Sciatic nerve (tissue), 2 donors: Measurements from ENCODE around the gene PCYOX1L. TPM values are rescaled to one million over a fixed set of nuclear protein-coding genes. Genes with fewer than 3 reads are reported as not detected.

Experiments used
- ATAC-seq: fragments of 200-7000 bp; cut with Tn5 transposase; one replicate; pipeline ENCODE4 v1.9.1; 2020; ENCODE audit warnings: mild to moderate bottlenecking, moderate library complexity
- DNase-seq: peaks from one replicate; pipeline ENCODE4 v3.0.0-alpha.2; 2020; ENCODE audit warnings: low spot score
- intact Hi-C: fragments of 100-400 bp; cut with DNase I; formaldehyde crosslinking; loops from one replicate; pipeline ENCODE4 v1.14.2; 2022
- total RNA-seq: library from RNA; stranded (reverse); fragmentation: NEBNext Ultra II Directional; extraction: Animal tissue kit (Norgen Biotek cat#: 25700); gene quantifications from one replicate; pipeline ENCODE4 v1.2.1, GENCODE V29; 2021
- donor health status: DM: no; HTN: no; CAD: no.
- donor health status: DM: no; HTN: no; CAD: no.

Gene PCYOX1L, protein sequence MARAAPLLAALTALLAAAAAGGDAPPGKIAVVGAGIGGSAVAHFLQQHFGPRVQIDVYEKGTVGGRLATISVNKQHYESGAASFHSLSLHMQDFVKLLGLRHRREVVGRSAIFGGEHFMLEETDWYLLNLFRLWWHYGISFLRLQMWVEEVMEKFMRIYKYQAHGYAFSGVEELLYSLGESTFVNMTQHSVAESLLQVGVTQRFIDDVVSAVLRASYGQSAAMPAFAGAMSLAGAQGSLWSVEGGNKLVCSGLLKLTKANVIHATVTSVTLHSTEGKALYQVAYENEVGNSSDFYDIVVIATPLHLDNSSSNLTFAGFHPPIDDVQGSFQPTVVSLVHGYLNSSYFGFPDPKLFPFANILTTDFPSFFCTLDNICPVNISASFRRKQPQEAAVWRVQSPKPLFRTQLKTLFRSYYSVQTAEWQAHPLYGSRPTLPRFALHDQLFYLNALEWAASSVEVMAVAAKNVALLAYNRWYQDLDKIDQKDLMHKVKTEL
- 10.8 TPM for total RNA-seq

DNA sequence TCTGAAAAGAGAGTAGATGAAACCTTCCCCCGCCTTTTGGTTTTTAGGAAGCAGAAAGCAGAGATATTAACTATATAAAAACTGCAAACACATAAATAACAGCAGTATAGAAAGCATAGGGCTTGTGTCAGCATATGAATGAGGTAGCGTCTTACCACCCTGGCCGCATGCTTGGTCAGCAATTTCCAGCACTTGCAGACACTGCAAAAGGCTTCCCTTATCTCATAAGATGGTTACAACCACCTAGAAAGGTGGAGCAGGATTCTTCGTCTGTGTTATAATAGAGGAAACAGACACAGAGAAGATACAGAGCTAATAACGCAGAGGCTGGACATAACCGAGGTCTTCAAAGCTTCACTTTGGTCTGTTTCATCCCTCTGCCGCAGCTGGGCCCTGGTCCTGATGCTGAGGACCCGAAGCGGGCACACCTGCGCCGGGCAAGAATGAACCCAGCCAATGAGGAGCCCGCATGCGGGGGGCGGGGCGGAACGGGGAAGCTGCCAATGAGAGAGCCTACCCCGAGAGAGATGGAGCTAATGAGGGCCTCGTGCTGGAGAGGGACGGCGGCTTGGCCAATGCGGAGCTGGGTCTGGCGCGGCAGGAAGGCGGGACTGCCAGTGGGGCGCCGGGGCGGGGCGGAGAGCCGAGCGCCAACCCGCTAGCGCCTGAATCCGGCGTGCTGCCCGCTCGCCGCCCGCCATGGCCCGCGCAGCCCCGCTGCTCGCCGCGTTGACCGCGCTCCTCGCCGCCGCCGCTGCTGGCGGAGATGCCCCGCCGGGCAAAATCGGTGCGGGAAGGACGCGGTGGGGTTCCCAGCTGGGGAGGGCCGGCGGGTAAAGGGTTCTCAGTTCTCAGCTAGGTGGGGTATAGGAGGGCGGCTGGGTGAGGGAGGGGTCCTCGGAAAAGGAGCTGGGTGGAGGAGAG lies at the start of gene PCYOX1L:
Gene PCYOX1L, plus strand, starts transcription at position 677 of the 924 bp plus-strand sequence. Its CDS starts 23 bp downstream, at position 700.
- peak; percentile 96 for DNase-seq
- ATAC-seq, result peak; percentile 99
- intact Hi-C loops, result no loop called here

DNA sequence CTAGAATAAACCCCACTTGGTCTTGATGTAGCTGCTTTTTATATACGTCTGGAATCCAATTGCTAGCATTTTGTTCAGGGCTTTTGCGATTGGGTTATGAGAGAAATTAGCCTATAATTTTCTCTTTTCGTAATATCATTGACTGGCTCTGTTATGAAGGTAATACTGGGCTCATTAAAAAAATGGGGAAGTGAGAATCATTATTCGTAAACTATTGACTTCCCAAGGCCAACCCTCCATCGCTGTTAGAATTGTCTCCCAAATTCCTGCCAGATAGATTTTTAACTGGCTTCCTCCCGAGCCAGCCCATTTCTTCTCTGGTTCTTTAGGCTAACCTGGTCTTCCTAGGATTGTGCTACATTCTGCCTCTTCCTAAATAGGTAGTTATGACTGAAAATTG lies 48.5 kb upstream of the PCYOX1L start:
- no peak for ATAC-seq
- intact Hi-C loops, result no loop called here

DNA sequence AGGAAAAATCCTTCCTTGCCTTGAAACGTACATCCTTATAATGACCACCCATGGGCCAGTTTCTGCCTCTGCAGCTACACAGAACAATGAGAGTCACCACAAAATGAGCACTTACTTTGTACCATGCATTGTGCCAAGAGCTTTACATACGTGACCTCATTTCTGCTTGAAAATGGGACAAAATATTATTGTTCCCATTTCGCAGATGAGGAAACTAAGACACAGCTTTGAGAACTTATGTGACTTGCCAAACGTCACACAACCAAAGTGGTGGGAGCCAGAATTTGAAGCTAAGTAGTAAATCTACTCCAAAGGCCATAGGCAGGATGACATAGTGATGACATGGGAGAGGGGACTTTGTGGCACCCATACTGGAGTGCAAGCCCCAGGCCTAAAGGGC lies 47.4 kb upstream of the PCYOX1L start:
- intact Hi-C loops, result no loop called here
- ATAC-seq, result no peak

More for the DNA sequence above, 48.5 kb upstream of the PCYOX1L start:
- DNase-seq, result no peak

DNA sequence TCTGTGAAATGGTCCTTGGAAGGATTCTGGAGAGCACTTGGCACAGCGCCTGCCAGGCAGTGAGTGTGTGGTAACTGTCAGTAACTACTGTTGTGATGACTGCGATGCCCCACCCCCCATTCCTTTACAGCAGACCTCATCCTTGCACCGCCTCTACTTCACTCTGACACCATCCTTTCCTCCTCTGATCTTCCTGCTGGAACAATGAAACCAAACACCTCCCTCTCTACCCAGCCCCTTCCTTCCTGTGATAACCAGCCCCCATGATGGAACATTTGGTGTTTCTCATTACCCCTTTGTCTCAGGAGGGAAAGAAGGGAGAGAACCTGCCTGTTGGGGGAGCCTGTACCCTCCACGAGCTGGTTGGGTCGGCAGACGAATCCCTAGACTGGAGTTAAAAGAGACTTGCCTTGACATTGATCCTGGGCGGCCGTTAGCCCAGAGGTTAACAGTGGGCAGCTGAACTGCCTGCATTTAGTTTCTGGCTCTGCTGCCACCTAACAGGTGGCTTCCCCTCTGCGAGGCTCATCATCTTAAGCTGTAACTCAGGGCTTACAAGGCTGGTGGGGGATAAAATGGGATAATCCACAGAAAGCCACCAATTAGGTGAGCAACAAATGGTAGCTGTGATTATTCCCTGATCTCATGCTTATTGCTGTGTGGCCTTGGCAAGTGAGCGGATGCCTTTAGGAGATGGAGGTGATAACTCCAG lies 46.7 kb upstream of the PCYOX1L start:
- peak; percentile 34 for ATAC-seq
- intact Hi-C loops, result no loop called here
- no peak for DNase-seq

More for the DNA sequence above, 47.4 kb upstream of the PCYOX1L start:
- DNase-seq, result no peak

DNA sequence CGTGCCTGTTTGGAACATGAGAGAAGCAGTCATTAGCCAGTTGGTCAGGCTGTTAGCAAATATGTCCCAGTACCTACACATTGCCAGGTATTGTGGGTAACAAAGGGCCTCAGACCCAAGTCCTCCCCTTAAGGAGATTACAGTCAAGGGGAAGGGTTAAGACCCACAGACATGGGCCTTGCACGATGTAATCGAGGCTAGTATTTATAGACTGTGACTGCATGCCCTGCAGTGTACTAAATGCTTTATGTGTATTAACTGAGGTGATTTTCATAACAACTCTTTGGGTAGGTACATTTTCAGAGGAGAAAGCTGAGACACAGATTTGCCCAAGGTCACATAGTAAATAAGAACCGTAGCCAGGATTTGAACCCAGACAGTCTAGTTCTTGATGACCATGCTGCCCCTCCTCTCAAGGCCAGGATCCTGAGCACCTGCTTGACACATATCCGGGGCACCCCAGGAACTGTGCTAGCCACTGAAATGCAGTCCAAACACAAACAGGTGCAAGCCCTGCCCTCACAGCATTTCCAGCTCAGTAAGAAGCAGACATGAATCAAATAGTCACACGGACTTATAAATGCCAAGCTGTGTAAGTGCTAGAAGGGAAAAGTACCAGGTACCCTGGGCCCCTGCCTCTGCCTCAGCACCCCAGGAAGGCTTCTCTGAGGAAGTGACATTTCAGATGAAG lies 44.5 kb upstream of the PCYOX1L start:
- intact Hi-C loops, result no loop called here
- DNase-seq (no peak), ATAC-seq (no peak)

DNA sequence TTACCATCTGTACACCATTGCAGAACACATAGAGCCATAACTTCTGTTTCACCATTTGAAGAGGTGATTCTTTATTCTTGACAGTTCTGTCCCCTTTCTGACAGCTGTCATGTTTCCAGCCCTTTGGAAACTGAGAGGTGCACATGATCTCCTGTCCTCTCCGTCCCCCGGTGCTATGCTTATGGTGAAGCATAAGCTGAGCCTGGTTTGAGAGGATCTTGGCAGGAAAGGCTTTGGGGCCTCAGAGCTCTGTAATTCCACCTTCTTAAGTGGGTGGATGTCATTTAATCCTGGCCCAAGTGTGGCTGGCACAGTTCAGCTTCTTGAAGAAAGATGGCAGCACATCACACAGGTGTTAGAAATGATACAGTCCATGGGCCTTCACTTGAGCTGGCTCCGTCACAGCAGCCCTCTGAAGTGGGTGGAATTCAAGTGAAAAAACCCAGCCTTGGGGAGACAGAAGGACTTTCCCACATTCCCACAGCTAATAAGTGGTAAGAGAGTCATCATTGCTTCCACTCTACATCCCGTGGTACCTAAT lies 43.2 kb upstream of the PCYOX1L start:
- ATAC-seq (no peak), DNase-seq (no peak)
- intact Hi-C loops, result loop anchor here (5.0 kb wide), 1 partner anchor 248 kb away; no protein-coding TSS in a partner anchor

DNA sequence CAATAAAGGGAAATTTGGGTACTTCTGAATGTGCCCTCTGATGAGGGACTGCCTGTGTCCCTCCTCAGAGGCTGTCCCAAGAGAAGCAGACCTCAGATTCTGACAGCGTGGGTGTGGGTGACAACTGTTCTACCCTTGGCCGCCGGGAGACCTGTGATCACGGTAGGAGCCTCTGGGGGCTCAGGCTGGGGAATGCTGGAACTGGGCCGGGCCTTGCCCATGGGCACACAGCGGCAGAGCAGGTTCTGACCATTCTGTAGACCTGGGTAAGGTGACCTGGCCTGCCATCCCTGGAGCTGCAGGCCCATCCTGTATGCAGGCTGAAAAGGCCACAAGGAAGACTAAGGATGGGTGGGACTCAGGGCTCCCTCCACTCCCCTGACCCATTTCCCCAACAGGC lies 42.1 kb upstream of the PCYOX1L start:
- ATAC-seq (no peak), DNase-seq (no peak)
- intact Hi-C loops, result loop anchor here (5.0 kb wide), 1 partner anchor 247 kb away; no protein-coding TSS in a partner anchor

DNA sequence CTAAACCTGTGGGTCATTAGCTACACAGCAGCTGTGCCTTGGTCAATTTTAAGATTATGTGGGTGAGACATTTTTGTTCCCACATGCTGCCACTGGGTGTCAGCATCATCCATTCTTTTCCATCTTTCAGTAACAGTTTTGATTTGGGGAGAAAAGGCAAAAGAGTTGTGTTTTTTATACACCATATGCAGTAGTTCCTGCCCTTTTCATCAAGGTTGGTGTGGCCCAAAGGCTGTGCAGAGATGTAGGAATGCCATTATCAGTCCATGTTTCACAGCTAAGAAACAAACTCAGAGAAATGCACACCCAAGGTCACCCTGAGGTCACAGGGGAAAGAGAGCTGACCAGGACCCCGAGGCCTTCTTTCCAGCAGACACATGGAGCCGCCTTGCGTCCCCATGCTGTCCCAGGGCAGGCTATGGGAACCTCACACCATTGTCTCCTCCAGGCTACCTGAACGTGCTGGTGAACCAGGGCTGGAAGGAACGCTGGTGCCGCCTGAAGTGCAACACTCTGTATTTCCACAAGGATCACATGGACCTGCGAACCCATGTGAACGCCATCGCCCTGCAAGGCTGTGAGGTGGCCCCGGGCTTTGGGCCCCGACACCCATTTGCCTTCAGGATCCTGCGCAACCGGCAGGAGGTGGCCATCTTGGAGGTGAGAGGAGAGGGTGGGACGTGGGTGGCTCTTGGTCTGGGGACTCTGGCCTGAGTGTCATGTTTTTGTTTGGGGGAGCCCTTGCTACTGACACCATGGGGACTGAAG lies 40.4 kb upstream of the PCYOX1L start:
- DNase-seq (no peak), ATAC-seq (no peak)
- intact Hi-C loops, result loop anchor here (5.0 kb wide), 1 partner anchor 245 kb away; no protein-coding TSS in a partner anchor

DNA sequence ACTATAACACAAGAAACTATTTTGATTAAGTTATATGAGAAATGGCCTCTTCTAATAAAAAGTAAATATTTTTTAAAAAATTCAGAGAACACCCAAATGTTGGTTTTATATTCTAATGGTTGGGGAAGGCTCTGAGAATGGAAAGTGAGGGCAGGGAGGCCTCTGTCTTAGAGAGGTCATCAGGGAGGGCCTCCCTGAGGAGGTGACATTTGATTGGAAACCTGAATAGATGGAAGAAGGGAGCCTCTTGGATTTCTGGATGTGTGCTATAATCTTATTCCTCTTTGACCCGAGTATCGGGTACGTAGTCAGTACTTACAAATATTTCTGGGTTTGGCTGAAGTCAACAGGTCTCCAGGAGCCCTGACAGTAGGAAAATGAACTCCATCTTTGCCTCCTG lies 38.7 kb upstream of the PCYOX1L start:
- DNase-seq (no peak), ATAC-seq (no peak)
- intact Hi-C loops, result loop anchor here (5.0 kb wide), 1 partner anchor 243 kb away; no protein-coding TSS in a partner anchor

DNA sequence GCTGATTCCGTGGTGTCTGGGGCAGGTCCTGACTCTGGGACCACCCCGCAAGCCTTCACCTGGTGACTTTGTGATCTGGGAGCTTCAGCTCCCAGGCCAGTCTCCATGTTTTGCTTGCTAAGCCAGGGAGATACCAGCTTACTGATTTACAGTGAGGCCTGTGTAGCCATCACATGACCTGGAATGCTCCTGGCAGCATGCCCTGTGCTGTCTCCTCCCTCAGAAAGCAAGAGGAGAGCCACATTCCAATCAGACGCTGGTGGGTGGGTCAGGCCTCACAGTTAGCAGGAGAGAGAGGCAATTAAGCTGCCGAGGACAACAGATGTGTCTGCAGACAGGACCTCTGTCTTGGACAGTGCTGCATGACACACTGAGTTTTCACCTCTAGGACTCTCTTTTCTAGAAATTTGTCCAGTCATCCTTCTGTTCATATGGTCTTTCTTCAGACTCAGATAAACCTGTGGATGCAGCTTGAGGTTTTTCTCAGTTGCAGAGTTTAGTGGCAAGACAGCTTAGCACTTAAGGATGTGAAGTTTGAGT lies 37.0 kb upstream of the PCYOX1L start:
- intact Hi-C loops, result no loop called here
- ATAC-seq, result peak; percentile 91
- peak; percentile 90 for DNase-seq

DNA sequence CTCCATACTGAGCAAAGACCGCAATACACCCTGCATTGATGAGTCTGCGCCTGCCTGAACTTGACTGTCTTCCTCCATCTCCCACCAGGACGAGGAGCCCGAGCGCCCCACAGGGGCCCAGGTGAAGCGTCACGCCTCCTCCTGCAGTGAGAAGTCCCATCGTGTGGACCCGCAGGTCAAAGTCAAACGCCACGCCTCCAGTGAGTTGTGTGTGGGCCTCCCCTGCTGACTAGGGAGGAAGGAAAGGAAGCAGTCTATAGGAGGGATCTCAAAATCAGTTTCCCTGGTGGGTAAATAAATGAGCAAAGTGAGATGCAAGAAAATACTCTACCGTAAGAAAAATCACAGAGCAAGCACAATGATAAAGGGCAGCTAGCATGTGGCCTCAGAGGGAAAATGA lies 35.3 kb upstream of the PCYOX1L start:
- intact Hi-C loops, result no loop called here
- ATAC-seq (no peak), DNase-seq (no peak)

DNA sequence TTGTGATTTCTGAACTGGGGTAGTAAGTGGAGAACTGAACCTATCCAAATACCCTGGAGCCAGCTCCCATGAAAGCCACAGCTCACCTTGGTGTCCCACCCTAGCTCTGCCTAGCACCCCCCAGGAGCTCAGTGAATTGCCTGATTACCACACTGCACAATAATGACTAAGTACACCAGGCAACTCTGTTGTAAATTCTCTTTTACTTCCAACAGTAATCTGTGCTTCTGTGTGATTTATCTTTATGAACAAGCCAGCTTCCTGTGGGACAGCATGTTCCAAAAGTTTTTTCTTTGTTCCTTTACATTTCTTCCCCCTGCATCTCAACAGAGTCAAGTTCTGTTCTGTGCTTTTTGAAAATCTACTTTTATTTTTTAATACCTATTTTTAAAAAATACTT lies 34.6 kb upstream of the PCYOX1L start:
- ATAC-seq (peak; percentile 40), DNase-seq (no peak)
- intact Hi-C loops, result no loop called here

DNA sequence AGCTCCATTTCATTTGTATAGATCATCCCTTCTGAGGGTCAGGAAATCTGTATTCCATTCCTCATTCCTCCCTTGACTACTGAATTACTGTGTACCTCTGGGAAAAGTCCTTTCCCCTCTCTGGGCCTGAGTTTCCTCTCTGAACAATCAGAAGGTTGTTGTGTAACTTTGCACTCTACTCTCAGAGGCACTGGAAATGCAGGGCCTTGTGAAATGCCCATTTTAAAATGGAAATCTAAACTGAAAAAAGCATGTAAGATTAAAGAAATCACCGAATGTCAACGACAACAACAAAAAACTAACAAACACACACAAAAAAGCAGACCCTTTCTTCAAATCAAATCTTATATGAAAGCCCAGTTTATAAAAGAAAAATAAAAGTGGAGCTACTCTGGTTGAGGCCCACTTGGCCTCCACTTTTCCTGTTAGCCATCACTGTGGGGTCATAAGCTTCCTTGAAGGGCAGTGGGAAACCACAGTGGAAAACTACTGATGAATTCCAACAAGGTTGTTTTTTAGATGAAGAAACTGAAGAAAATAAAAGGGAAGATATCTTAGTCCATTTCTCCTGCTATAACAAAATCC lies 34.1 kb upstream of the PCYOX1L start:
- DNase-seq (no peak), ATAC-seq (peak; percentile 56)
- intact Hi-C loops, result no loop called here

DNA sequence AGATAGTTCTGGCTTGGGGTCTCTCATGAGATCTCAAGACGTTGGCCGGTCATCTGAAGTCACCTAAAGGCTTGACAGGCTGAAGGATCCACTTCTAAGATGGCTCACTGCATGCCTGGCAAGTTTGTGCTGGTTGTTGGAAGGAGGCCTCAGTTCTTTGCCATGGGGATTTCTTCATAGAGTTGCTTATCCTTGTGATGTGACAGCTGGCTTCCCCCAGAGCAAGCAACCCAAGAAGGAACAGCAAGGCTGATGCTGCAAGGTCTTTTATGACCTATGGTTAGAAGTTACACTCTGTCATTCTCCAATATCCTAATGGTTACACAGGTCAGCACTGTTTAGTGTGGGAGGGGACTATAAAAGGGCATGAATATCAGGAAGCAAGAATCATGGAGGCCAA lies 33.2 kb upstream of the PCYOX1L start:
- DNase-seq, result no peak
- intact Hi-C loops, result no loop called here
- ATAC-seq, result no peak

DNA sequence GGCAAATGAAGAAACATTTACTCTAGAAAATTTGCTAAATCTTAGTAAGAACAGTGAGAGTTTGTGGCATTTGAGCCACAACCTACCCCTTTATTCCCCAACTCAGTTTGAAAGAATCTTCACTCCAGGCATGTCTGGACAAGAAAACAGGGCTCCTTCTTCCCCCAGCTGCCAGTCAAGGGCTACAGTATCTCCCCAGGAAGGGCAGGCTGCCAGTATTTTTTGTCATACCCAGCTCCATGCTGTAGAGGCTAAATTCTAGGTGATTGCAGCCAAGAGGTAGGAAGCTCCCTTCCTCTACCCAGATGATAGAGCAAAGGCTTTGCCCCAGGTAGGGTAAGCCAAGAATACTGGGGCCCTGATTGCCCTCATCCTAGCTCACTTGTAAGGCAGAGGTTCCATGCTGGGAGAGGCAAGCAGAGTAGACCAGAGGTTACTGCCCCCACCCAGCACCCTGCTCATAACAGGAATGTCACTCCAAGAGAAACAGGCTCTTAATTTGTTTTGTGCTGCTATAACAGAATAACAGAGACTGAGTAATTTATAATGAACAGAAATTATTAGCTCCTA lies 32.6 kb upstream of the PCYOX1L start:
- ATAC-seq (no peak), DNase-seq (no peak)
- intact Hi-C loops, result no loop called here

DNA sequence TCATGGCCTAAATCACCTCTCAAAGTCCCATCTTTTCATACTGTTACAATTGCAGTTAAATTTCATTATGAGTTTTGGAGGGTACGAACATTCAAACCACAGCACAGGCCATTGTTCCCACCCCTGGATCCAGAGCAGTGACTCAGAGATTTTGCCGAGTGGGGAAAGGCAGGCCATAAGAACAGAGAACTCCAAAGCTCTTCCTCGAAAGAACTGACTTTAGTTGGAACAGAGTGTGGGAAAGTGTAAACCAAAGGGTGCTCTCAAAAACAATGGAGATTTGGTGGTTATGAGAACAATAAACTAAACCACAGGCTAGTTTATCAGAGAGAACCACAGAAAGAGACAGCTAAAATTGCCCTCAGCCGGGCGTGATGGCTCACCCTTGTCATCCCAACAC lies 32.0 kb upstream of the PCYOX1L start:
- ATAC-seq (no peak), DNase-seq (no peak)
- intact Hi-C loops, result no loop called here
